HCT116 (cell line): ENCODE measurements around the gene LDLRAD4. TPM values are rescaled to one million over a fixed set of nuclear protein-coding genes. Genes with fewer than 3 reads are reported as not detected.

ENCODE experiments used
- ATAC-seq: fragments of 200-7000 bp; cut with Tn5 transposase; 2 replicates; pipeline ENCODE4 v1.9.1; 2020; ENCODE audit warnings: mild to moderate bottlenecking, moderate library complexity
- BruUV-seq: library from RNA; stranded (reverse); fragments of 400-500 nt; replicated peaks from 2 replicates; lab custom pipeline; 2021; lab: Mats Ljungman, UMichigan
- CTCF ChIA-PET: fragments of 300-600 bp; sonication (Branson Sonifier 250); formaldehyde crosslinking; loops from one replicate; lab custom pipeline; 2021; ENCODE audit warnings: antibody characterized with exemption; lab: Charles Lee
- POLR2A ChIA-PET: fragments of 300-600, 350-600 bp; sonication (Branson Sonifier 250); formaldehyde crosslinking; loops from one replicate; lab custom pipeline; 2021; ENCODE audit warnings: antibody characterized with exemption; lab: Charles Lee
- RAD21 ChIA-PET, 2 experiments: fragments of 300-600 bp; sonication (Branson Sonifier 250); formaldehyde crosslinking; loops; one replicate each; lab custom pipeline; 2023; ENCODE audit warnings: low total read pairs in 2 of 2; ENCODE audit not compliant: uncharacterized antibody in 2 of 2, unreplicated experiment in 2 of 2, low non-redundant PET in 1 of 2; lab: Charles Lee
- DNase-seq: peaks from one replicate; pipeline ENCODE4 v3.0.0-alpha.2; 2010; ENCODE audit warnings: low read depth, low spot score
- H2AFZ ChIP-seq: fragments of 200-600 bp; shearing (Covaris generic), sonication (generic); 2 replicates; pipeline ENCODE4 v1.6.1; 2017; ENCODE audit warnings: low read depth, mixed run types, mixed read lengths, antibody characterized with exemption, low read length; ENCODE audit not compliant: poor library complexity, severe bottlenecking
- H3K27ac ChIP-seq: 2 replicates; pipeline ENCODE4 v1.5.1; 2012; ENCODE audit warnings: low read depth, low read length
- H3K27me3 ChIP-seq: fragments of 200-600 bp; sonication (generic); 2 replicates; pipeline ENCODE4 v1.6.1; 2016; ENCODE audit warnings: mixed run types, low read length, mixed read lengths; ENCODE audit not compliant: insufficient read depth
- H3K36me3 ChIP-seq, 2 experiments: fragments of 200-500 bp in 1 of 2; fragments of 200-600 bp in 1 of 2; sonication (Bioruptor generic) in 1 of 2; sonication (generic) in 1 of 2; 2 replicates each; pipeline versions ENCODE4 v1.5.1 to v1.6.1; 2014 to 2016; ENCODE audit warnings: low read length in 2 of 2, inconsistent platforms in 1 of 2, mixed read lengths in 1 of 2, mixed run types in 1 of 2; ENCODE audit not compliant: insufficient read depth in 2 of 2, control insufficient read depth in 1 of 2
- H3K4me1 ChIP-seq, 2 experiments: fragments of 200-600 bp in 1 of 2; sonication (generic) in 1 of 2; 2 replicates each; pipeline versions ENCODE4 v1.5.1 to v1.6.1; 2012 to 2017; ENCODE audit warnings: low read length in 2 of 2, inconsistent platforms in 1 of 2, mild to moderate bottlenecking in 1 of 2, mixed read lengths in 1 of 2, mixed run types in 1 of 2, moderate library complexity in 1 of 2; ENCODE audit not compliant: insufficient read depth in 2 of 2, control insufficient read depth in 1 of 2
- H3K4me2 ChIP-seq: fragments of 200-600 bp; sonication (generic); 2 replicates; pipeline ENCODE4 v1.6.1; 2017; ENCODE audit warnings: mixed run types, low read length, mixed read lengths
- H3K4me3 ChIP-seq, 2 experiments: fragments of 200-600 bp in 1 of 2; sonication (generic) in 1 of 2; replicated peaks in 1 of 2; 2 replicates each; pipeline ENCODE4 v1.5.1; 2011 to 2016; ENCODE audit warnings: low read length in 2 of 2, control low read depth in 1 of 2, low read depth in 1 of 2, mild to moderate bottlenecking in 1 of 2, mixed read lengths in 1 of 2, mixed run types in 1 of 2
- H3K79me2 ChIP-seq: fragments of 200-600 bp; sonication (generic); 2 replicates; pipeline ENCODE4 v1.6.1; 2017; ENCODE audit warnings: mild to moderate bottlenecking, mixed run types, low read length, moderate library complexity, mixed read lengths; ENCODE audit not compliant: insufficient read depth
- H3K9ac ChIP-seq: fragments of 200-600 bp; sonication (generic); 2 replicates; pipeline ENCODE4 v1.6.1; 2016; ENCODE audit warnings: low read length, mixed read lengths
- H3K9me2 ChIP-seq: fragments of 200-600 bp; sonication (generic), shearing (Covaris generic); 2 replicates; pipeline ENCODE4 v1.6.1; 2017; ENCODE audit warnings: mixed run types, mild to moderate bottlenecking, moderate library complexity; ENCODE audit not compliant: insufficient read depth
- H3K9me3 ChIP-seq, 2 experiments: fragments of 200-500 bp in 1 of 2; fragments of 200-600 bp in 1 of 2; sonication (Bioruptor generic) in 1 of 2; sonication (generic) in 1 of 2; 2 replicates each; pipeline ENCODE4 v1.6.1; 2014 to 2017; ENCODE audit warnings: low read length in 2 of 2, mixed read lengths in 2 of 2, inconsistent platforms in 1 of 2, low read depth in 1 of 2, mild to moderate bottlenecking in 1 of 2, mixed run types in 1 of 2, moderate library complexity in 1 of 2; ENCODE audit not compliant: control insufficient read depth in 1 of 2, insufficient read depth in 1 of 2
- H4K20me1 ChIP-seq: fragments of 200-600 bp; sonication (generic), shearing (Covaris generic); 2 replicates; pipeline ENCODE4 v1.6.1; 2017; ENCODE audit warnings: mixed run types, mild to moderate bottlenecking, moderate library complexity; ENCODE audit not compliant: insufficient read depth
- CBX3 ChIP-seq: IDR thresholded peaks from 2 replicates; pipeline ENCODE4 v1.6.1; 2012; ENCODE audit warnings: low read depth
- CEBPB ChIP-seq: IDR thresholded peaks from 2 replicates; pipeline ENCODE4 v1.6.1; 2012; ENCODE audit warnings: low read depth
- ELF1 ChIP-seq: IDR thresholded peaks from 2 replicates; pipeline ENCODE4 v1.6.1; 2012; ENCODE audit warnings: low read depth, borderline replicate concordance
- EZH2 ChIP-seq: fragments of 200-600 bp; sonication (generic); IDR thresholded peaks from 2 replicates; pipeline ENCODE4 v1.6.1; 2017; ENCODE audit warnings: antibody characterized with exemption, mixed run types
- FOSL1 ChIP-seq: IDR thresholded peaks from 2 replicates; pipeline ENCODE4 v1.6.1; 2012; ENCODE audit warnings: low read depth
- JUND ChIP-seq: IDR thresholded peaks from 2 replicates; pipeline ENCODE4 v1.6.1; 2012
- POLR2A ChIP-seq: IDR thresholded peaks from 2 replicates; pipeline ENCODE4 v1.7.0; 2011; ENCODE audit warnings: borderline replicate concordance; ENCODE audit not compliant: insufficient read depth, insufficient read length; ENCODE audit errors: extremely low read depth
- POLR2AphosphoS5 ChIP-seq: IDR thresholded peaks from 2 replicates; pipeline ENCODE4 v1.6.1; 2011; ENCODE audit warnings: mild to moderate bottlenecking, low read depth, low read length, moderate library complexity
- RAD21 ChIP-seq: IDR thresholded peaks from 2 replicates; pipeline ENCODE4 v1.6.1; 2012; ENCODE audit warnings: low read depth, mild to moderate bottlenecking
- SIN3A ChIP-seq: IDR thresholded peaks from 2 replicates; pipeline ENCODE4 v1.6.1; 2012; ENCODE audit warnings: low read depth
- SP1 ChIP-seq: IDR thresholded peaks from 2 replicates; pipeline ENCODE4 v1.6.1; 2012; ENCODE audit warnings: low read depth
- SRF ChIP-seq: IDR thresholded peaks from 2 replicates; pipeline ENCODE4 v1.6.1; 2012; ENCODE audit warnings: low read depth
- YY1 ChIP-seq: IDR thresholded peaks from 2 replicates; pipeline ENCODE4 v1.6.1; 2011; ENCODE audit warnings: low read length, low read depth, moderate library complexity, mild to moderate bottlenecking; ENCODE audit not compliant: insufficient replicate concordance; ENCODE audit errors: extremely low read depth
- ZFX ChIP-seq: fragments of 450-650 bp; IDR thresholded peaks from 2 replicates; pipeline ENCODE4 v1.6.1; 2017
- ZNF274 ChIP-seq: fragments of 200-500 bp; sonication (Bioruptor generic); IDR thresholded peaks from 2 replicates; pipeline ENCODE4 v1.6.1; 2014; ENCODE audit warnings: mild to moderate bottlenecking, low read depth, low read length, inconsistent platforms
- intact Hi-C: fragments of 100-400 bp; cut with micrococcal nuclease; formaldehyde crosslinking; loops from 2 replicates; pipeline ENCODE4 v1.10.0; 2022
- total RNA-seq: library from RNA; stranded (reverse); gene quantifications from one replicate; pipeline ENCODE4 v1.2.1, GENCODE V29; 2021; ENCODE audit not compliant: unreplicated experiment
- TF ChIP-seq, protein P1 (sequence below): IDR thresholded peaks from 2 replicates; pipeline ENCODE4 v1.6.1; 2012; ENCODE audit warnings: low read depth
- TF ChIP-seq, protein P2 (sequence below): IDR thresholded peaks from 2 replicates; pipeline ENCODE4 v1.6.1; 2012
- TF ChIP-seq, protein P3 (sequence below), 3 experiments: fragments of 200-600 bp in 1 of 3; sonication (generic) in 1 of 3; IDR thresholded peaks in 2 of 3; conservative IDR thresholded peaks in 1 of 3; 2 replicates each; pipeline ENCODE4 v1.5.1; 2012 to 2017; ENCODE audit warnings: low read depth in 2 of 3, low read length in 2 of 3, antibody characterized with exemption in 1 of 3, borderline replicate concordance in 1 of 3, control low read depth in 1 of 3, mild to moderate bottlenecking in 1 of 3, mixed read lengths in 1 of 3, mixed run types in 1 of 3, moderate library complexity in 1 of 3; ENCODE audit not compliant: insufficient read depth in 1 of 3
- TF ChIP-seq, protein P4 (sequence below): IDR thresholded peaks from 2 replicates; pipeline ENCODE4 v1.6.1; 2012

The LDLRAD4 gene
- total RNA-seq, 1 experiment from 2014 or later: 1.2 TPM

DNA sequence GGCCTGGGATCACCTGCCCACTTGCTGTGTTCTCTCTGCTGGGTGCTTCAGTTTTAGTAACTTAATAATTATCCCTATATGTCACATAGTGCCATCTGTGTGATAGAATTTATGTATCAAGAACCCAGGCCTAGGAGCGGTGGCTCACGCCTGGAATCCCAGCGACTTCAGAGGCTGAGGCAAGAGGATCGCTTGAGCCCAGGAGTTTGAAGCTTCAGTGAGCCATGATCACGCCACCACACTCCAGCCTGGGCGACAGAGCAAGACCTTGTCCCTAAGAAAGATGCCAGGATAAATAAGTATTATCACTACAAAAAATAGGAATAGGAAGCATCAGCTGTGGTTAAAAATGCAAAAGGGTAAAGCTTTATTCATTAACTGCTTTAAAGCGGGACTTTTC lies 267.0 kb downstream of the LDLRAD4 start:
- ChIA-PET POLR2A (no interaction called here), RAD21 (no interaction called here), CTCF (no interaction called here)
- H3K9ac ChIP-seq: no peak overlapping the region
- no peaks in the 10 kb centered on the region for H3K9me3 ChIP-seq
- no peaks in the 10 kb centered on the region for H3K79me2 ChIP-seq
- no peak overlapping the region for H3K4me3 ChIP-seq
- BruUV-seq: no TSS peak
- no peaks in the 10 kb centered on the region for H3K27me3 ChIP-seq
- intact Hi-C loops: no loop called here
- H3K4me2 ChIP-seq: no peak overlapping the region
- no peak for ATAC-seq
- no peak overlapping the region for H2AFZ ChIP-seq
- H4K20me1 ChIP-seq: no peaks in the 10 kb centered on the region
- no peak for DNase-seq
- TF ChIP-seq YY1 (no peak), SRF (no peak), ZFX (no peak), ELF1 (no peak), FOSL1 (no peak), JUND (no peak), POLR2AphosphoS5 (no peak), CEBPB (no peak), EZH2 (no peak), CBX3 (no peak), SIN3A (no peak), SP1 (no peak), POLR2A (no peak), RAD21 (no peak), ZNF274 (no peak)
- TF ChIP-seq, protein P1, sequence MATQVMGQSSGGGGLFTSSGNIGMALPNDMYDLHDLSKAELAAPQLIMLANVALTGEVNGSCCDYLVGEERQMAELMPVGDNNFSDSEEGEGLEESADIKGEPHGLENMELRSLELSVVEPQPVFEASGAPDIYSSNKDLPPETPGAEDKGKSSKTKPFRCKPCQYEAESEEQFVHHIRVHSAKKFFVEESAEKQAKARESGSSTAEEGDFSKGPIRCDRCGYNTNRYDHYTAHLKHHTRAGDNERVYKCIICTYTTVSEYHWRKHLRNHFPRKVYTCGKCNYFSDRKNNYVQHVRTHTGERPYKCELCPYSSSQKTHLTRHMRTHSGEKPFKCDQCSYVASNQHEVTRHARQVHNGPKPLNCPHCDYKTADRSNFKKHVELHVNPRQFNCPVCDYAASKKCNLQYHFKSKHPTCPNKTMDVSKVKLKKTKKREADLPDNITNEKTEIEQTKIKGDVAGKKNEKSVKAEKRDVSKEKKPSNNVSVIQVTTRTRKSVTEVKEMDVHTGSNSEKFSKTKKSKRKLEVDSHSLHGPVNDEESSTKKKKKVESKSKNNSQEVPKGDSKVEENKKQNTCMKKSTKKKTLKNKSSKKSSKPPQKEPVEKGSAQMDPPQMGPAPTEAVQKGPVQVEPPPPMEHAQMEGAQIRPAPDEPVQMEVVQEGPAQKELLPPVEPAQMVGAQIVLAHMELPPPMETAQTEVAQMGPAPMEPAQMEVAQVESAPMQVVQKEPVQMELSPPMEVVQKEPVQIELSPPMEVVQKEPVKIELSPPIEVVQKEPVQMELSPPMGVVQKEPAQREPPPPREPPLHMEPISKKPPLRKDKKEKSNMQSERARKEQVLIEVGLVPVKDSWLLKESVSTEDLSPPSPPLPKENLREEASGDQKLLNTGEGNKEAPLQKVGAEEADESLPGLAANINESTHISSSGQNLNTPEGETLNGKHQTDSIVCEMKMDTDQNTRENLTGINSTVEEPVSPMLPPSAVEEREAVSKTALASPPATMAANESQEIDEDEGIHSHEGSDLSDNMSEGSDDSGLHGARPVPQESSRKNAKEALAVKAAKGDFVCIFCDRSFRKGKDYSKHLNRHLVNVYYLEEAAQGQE: no peak
- TF ChIP-seq, protein P2, sequence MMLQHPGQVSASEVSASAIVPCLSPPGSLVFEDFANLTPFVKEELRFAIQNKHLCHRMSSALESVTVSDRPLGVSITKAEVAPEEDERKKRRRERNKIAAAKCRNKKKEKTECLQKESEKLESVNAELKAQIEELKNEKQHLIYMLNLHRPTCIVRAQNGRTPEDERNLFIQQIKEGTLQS: no peak
- TF ChIP-seq, protein P3, sequence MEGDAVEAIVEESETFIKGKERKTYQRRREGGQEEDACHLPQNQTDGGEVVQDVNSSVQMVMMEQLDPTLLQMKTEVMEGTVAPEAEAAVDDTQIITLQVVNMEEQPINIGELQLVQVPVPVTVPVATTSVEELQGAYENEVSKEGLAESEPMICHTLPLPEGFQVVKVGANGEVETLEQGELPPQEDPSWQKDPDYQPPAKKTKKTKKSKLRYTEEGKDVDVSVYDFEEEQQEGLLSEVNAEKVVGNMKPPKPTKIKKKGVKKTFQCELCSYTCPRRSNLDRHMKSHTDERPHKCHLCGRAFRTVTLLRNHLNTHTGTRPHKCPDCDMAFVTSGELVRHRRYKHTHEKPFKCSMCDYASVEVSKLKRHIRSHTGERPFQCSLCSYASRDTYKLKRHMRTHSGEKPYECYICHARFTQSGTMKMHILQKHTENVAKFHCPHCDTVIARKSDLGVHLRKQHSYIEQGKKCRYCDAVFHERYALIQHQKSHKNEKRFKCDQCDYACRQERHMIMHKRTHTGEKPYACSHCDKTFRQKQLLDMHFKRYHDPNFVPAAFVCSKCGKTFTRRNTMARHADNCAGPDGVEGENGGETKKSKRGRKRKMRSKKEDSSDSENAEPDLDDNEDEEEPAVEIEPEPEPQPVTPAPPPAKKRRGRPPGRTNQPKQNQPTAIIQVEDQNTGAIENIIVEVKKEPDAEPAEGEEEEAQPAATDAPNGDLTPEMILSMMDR (IDR thresholded peaks at IDR 0.05 in 2 of 3, conservative IDR thresholded peaks at IDR 0.05 in 1 of 3; ENCODE audit: borderline replicate concordance in 1 of 3, insufficient read depth in 1 of 3, low read depth in 2 of 3, low read length in 2 of 3): no peak
- TF ChIP-seq, protein P4, sequence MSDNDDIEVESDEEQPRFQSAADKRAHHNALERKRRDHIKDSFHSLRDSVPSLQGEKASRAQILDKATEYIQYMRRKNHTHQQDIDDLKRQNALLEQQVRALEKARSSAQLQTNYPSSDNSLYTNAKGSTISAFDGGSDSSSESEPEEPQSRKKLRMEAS: no peak
- H3K27ac ChIP-seq: no peak overlapping the region
- no peaks in the 10 kb centered on the region for H3K9me2 ChIP-seq
- H3K36me3 ChIP-seq: no peaks in the 10 kb centered on the region
- H3K4me1 ChIP-seq: no peaks in the 10 kb centered on the region
